Parathyroid adenoma (tissue), 2 donors: ENCODE measurements around the gene SUPV3L1.
"Not testable (repeated sequence)": the region's sequence is repeated elsewhere in the genome, so short reads cannot be mapped to it uniquely, and the experiment has no call there.

ENCODE experiments used
- H2AFZ ChIP-seq: fragments of 300-600 bp; sonication (generic); one replicate; pipeline ENCODE4 v1.7.0; 2017; ENCODE audit warnings: antibody characterized with exemption, mild to moderate bottlenecking
- H3K27ac ChIP-seq: fragments of 300-600 bp; sonication (generic); one replicate; pipeline ENCODE4 v1.7.0; 2017
- H3K27me3 ChIP-seq: fragments of 300-600 bp; sonication (generic); one replicate; pipeline ENCODE4 v1.7.0; 2017; ENCODE audit warnings: low read length; ENCODE audit not compliant: control insufficient read depth, insufficient read depth
- H3K36me3 ChIP-seq: fragments of 300-600 bp; sonication (generic); one replicate; pipeline ENCODE4 v1.7.0; 2017; ENCODE audit warnings: low read length; ENCODE audit not compliant: control insufficient read depth, insufficient read depth
- H3K4me1 ChIP-seq: fragments of 300-600 bp; sonication (generic); one replicate; pipeline ENCODE4 v1.7.0; 2017; ENCODE audit warnings: control low read depth
- H3K4me2 ChIP-seq: fragments of 300-600 bp; sonication (generic); one replicate; pipeline ENCODE4 v1.7.0; 2017; ENCODE audit warnings: low read length
- H3K4me3 ChIP-seq: fragments of 300-600 bp; sonication (generic); one replicate; pipeline ENCODE4 v1.7.0; 2017; ENCODE audit warnings: low read depth, low read length
- H3K79me2 ChIP-seq: fragments of 300-600 bp; sonication (generic); one replicate; pipeline ENCODE4 v1.7.0; 2017; ENCODE audit warnings: control low read depth
- H3K9ac ChIP-seq: fragments of 300-600 bp; sonication (generic); one replicate; pipeline ENCODE4 v1.7.0; 2017; ENCODE audit warnings: mild to moderate bottlenecking
- H3K9me3 ChIP-seq: fragments of 300-600 bp; sonication (generic); one replicate; pipeline ENCODE4 v1.7.0; 2017; ENCODE audit warnings: low read length; ENCODE audit not compliant: control insufficient read depth
- CTCF ChIP-seq: fragments of 300-600 bp; sonication (generic); IDR thresholded peaks from one replicate; pipeline ENCODE4 v1.7.0; 2017; ENCODE audit warnings: antibody characterized with exemption, mild to moderate bottlenecking
- donor health status: primary hyperparathyroidism.

Gene SUPV3L1

GRCh38 chr10:69179743-69180524 lies at the start of gene SUPV3L1:
SUPV3L1 (plus strand) TSS chr10:69180234; CDS start chr10:69180292, 58 bp downstream.
- H3K4me3 ChIP-seq: peak within 1 kb of the TSS; percentile 98
- H3K9ac ChIP-seq: peak within 1 kb of the TSS; percentile 79
- H3K4me2 ChIP-seq: peak within 1 kb of the TSS; percentile 99
- peaks cover 29% of the 10 kb centered on the region for H3K79me2 ChIP-seq
- H2AFZ ChIP-seq: peak within 1 kb of the TSS; percentile 89
- no peak for TF ChIP-seq CTCF
- no peaks in the 10 kb centered on the region for H3K27me3 ChIP-seq
- peak within 1 kb of the TSS; percentile 91 for H3K27ac ChIP-seq
- no peaks in the 10 kb centered on the region for H3K9me3 ChIP-seq
- no peaks in the 10 kb centered on the region for H3K36me3 ChIP-seq
- H3K4me1 ChIP-seq: no peaks in the 10 kb centered on the region

- Histone ChIP-seq H3K27ac (no peak overlapping the region), H3K36me3 (no peaks in the 10 kb centered on the region), H3K27me3 (no peaks in the 10 kb centered on the region), H3K9ac (no peak overlapping the region), H3K4me1 (peaks cover 4% of the 10 kb centered on the region), H3K79me2 (peaks cover 42% of the 10 kb centered on the region), H2AFZ (no peak overlapping the region), H3K9me3 (no peaks in the 10 kb centered on the region), H3K4me3 (no peak overlapping the region), H3K4me2 (no peak overlapping the region)
- TF ChIP-seq CTCF: no peak
These were observed 49.8 kb upstream of the SUPV3L1 start for GRCh38 chr10:69130251-69130650.

- Histone ChIP-seq H2AFZ (no peak overlapping the region), H3K79me2 (peaks cover 42% of the 10 kb centered on the region), H3K4me2 (no peak overlapping the region), H3K27me3 (no peaks in the 10 kb centered on the region), H3K9me3 (no peaks in the 10 kb centered on the region), H3K27ac (no peak overlapping the region), H3K9ac (no peak overlapping the region), H3K4me1 (no peaks in the 10 kb centered on the region), H3K4me3 (no peak overlapping the region), H3K36me3 (no peaks in the 10 kb centered on the region)
- TF ChIP-seq CTCF: no peak
These were observed 40.1 kb upstream of the SUPV3L1 start for GRCh38 chr10:69139961-69140360.

- Histone ChIP-seq H3K27me3 (no peaks in the 10 kb centered on the region), H3K4me2 (no peak overlapping the region), H3K9ac (no peak overlapping the region), H3K4me3 (no peak overlapping the region), H3K27ac (no peak overlapping the region), H2AFZ (no peak overlapping the region), H3K9me3 (no peaks in the 10 kb centered on the region), H3K36me3 (no peaks in the 10 kb centered on the region), H3K4me1 (no peaks in the 10 kb centered on the region), H3K79me2 (peaks cover 50% of the 10 kb centered on the region)
- no peak for TF ChIP-seq CTCF
These were observed 38.7 kb upstream of the SUPV3L1 start for GRCh38 chr10:69141304-69141703.

- H3K27ac ChIP-seq, H3K9me3 ChIP-seq, H3K4me2 ChIP-seq, H2AFZ ChIP-seq, H3K4me3 ChIP-seq, H3K36me3 ChIP-seq, H3K9ac ChIP-seq, H3K27me3 ChIP-seq, H3K4me1 ChIP-seq: not testable (repeated sequence)
- peaks cover 48% of the 10 kb centered on the region for H3K79me2 ChIP-seq
These were observed 38.0 kb upstream of the SUPV3L1 start for GRCh38 chr10:69142074-69142473.
